ENCODE results near the gene DLG5. TPM values are rescaled to one million over a fixed set of nuclear protein-coding genes. Genes with fewer than 3 reads are reported as not detected.

Gene DLG5
- total RNA-seq, 2 experiments from 2014 or later: 2.6 to 3.3 TPM

DNA sequence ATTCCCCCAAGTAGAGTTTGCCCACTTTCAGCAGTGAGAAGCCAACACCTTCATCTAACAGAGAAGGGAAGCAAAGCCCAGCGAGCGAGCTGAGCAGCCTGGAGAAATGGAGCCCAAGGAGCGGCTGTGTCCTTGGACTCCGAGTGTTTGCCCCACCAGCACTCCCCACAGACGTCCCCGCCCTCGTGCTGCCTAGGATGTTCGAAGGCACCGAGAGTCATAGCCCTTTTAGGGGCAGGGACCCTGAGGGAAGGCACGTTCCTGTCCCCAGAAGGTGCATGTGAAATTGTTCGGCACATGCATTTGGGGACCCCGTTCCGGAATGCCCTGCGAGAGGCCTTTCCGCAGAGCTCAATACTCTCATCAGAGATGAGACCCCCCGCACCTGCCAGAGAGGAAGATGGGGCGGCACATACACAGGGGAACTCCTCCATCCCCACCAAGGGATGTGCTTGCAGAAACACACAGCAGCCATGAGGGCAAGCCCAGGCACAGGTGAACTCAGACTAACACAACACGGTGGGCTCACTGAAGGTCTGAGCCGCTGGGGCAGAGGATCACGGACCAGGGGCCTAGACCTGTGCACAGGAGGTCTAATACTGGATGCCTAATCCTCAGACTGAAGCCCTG is 131.0 kb downstream of the DLG5 start:
- no peak overlapping the region for H3K27ac Mint-ChIP-seq
- intact Hi-C loops (cut with micrococcal nuclease): no loop called here
- H3K4me1 Mint-ChIP-seq (ENCODE audit: low read depth): no peaks in the 10 kb centered on the region
- CTCF ChIA-PET: no interaction called here
- no peaks in the 10 kb centered on the region for H3K36me3 Mint-ChIP-seq (ENCODE audit: low read depth)
- no peak for DNase-seq
- H3K9me3 Mint-ChIP-seq: no peaks in the 10 kb centered on the region
- H3K27me3 Mint-ChIP-seq (ENCODE audit: low read depth): no peaks in the 10 kb centered on the region
- H3K4me3 Mint-ChIP-seq: no peak overlapping the region

DNA sequence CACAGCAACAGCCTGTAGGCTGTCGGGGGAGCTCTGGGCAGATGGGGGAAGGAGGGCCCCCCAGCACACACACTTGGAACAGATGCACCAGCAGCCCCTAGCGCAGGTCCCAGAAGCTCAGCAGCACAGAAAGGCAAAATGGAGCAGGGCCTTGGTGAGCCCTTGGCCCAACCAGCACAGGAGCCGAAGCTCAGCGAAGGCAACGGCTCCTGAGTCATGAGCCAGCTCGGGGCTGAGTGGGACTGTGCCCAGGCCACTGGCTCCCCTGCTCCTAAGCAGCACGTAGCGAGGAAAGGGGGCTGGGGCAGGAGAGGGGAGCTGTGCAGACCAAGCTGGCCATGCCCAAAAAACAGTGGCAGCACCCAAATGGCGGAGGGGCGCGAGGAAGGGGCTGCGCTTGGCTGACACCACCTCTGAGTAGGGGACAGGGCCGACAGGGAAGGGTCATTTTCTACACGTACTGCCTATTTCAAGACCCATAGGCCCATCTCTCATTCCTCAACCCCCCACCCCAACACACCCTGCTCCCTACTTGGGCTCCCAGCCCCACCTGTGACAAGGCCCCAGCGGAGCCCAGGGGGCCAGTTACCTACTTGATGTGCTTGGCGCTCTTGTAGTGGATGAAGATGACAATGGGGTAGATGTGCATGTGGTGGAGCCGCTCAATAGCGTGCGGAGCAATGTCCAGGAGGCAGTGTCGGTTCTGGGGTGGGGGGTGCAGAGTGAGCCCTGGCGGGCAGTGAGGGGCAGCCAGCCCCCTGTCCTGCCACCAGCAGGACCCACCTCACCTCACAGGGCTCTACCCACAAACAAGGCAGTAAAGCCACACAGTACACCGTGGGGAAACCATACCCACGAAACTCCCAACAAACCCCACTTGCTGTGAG is 132.1 kb downstream of the DLG5 start:
- intact Hi-C loops (cut with micrococcal nuclease): no loop called here
- Mint-ChIP-seq H3K27ac (no peak overlapping the region), H3K4me1 (ENCODE audit: low read depth) (no peaks in the 10 kb centered on the region), H3K4me3 (no peak overlapping the region), H3K27me3 (ENCODE audit: low read depth) (no peaks in the 10 kb centered on the region), H3K9me3 (no peaks in the 10 kb centered on the region), H3K36me3 (ENCODE audit: low read depth) (no peaks in the 10 kb centered on the region)
- no peak for DNase-seq
- CTCF ChIA-PET: no interaction called here

DNA sequence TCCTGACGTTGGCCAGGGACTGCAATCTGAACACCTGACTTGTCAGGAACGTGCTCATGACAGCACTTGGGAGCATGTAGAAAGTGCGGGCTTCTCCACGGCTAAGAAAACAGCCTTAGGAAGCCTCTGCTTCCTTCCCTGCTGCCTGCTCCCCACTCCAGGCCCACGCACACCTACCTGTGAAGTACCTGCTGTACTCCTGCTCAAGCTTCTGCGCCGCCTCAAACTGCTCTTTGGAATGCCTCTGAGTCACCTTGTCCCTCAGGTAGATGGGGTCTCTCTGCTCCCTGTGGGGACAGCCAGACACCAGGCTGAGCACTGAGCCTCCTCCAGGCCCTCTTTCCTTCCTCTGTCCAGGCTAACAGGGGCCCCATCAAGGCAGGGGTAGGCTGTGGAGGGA is 132.7 kb downstream of the DLG5 start:
- Mint-ChIP-seq H3K9me3 (no peaks in the 10 kb centered on the region), H3K4me3 (no peak overlapping the region), H3K27me3 (ENCODE audit: low read depth) (no peaks in the 10 kb centered on the region), H3K36me3 (ENCODE audit: low read depth) (no peaks in the 10 kb centered on the region), H3K4me1 (ENCODE audit: low read depth) (no peaks in the 10 kb centered on the region), H3K27ac (no peak overlapping the region)
- no peak for DNase-seq
- intact Hi-C loops (cut with micrococcal nuclease): no loop called here
- CTCF ChIA-PET: no interaction called here

DNA sequence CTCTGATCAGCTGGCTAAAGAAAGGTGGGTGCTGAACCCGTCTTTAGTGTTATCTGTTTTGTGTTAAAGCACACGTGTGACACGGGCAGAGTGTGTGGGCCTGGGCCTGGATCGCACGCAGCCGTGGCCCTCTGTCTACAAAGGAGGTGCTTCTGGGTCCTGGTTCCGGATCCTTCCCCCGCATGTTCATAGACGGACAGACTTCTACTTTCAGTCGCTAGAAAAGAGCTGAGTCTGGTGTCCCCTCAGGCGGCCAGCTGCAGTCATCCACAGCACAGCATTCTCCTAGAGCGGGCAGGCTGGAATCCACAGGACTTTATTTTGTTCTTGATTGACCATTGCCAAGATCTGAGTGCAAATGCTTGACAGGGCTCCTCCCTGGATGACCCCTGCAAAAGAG is 134.4 kb downstream of the DLG5 start:
- DNase-seq: no peak
- Mint-ChIP-seq H3K4me1 (ENCODE audit: low read depth) (no peaks in the 10 kb centered on the region), H3K9me3 (no peaks in the 10 kb centered on the region), H3K36me3 (ENCODE audit: low read depth) (no peaks in the 10 kb centered on the region), H3K27ac (no peak overlapping the region), H3K27me3 (ENCODE audit: low read depth) (no peaks in the 10 kb centered on the region), H3K4me3 (no peak overlapping the region)
- intact Hi-C loops (cut with micrococcal nuclease): no loop called here
- CTCF ChIA-PET: interaction anchor here (0.8 kb wide), 1 partner anchor 967 kb away, joined by 4 read pairs; no protein-coding TSS in a partner anchor

DNA sequence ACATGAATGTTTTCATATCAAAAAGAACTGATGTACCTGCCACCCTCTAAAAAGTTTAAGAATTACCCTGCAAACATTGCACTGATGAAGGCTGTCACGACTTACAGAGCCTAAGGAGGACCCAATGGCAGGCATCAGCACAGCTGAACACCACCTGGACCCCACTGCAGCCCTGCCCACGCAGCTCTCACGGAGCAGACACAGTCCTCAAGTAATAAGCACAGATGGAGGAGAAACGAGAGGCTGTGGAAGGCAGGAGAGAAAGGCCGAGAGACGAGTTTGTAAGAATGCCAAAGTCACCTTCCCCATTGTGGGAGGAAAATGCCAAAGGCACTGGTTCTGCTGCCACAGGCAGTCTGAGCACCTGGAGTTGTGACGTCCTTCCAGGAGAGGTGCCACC is 135.0 kb downstream of the DLG5 start:
- Mint-ChIP-seq H3K36me3 (ENCODE audit: low read depth) (no peaks in the 10 kb centered on the region), H3K9me3 (no peaks in the 10 kb centered on the region), H3K27me3 (ENCODE audit: low read depth) (no peaks in the 10 kb centered on the region), H3K27ac (no peak overlapping the region), H3K4me3 (no peak overlapping the region), H3K4me1 (ENCODE audit: low read depth) (no peaks in the 10 kb centered on the region)
- CTCF ChIA-PET: no interaction called here
- DNase-seq: no peak
- intact Hi-C loops (cut with micrococcal nuclease): no loop called here

DNA sequence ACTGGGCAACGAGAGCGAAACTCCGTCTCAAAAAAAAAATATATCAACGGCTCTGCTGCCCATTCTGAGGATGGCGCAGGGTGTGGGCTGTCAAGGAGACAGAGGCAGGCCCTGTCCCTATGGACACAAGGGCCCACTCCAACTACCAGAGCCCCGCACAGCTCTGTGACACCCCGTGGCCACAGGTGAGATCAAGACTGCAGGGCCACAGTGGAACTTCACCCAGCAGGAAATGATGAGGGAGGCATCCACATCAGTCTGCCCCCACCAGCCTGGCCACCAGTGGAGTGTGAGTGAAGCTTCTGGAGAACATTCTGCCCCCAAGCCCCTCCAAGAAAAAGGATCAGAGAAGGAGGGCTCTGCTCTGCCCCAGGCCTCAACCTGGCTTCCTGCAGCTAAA is 136.7 kb downstream of the DLG5 start:
- intact Hi-C loops (cut with micrococcal nuclease): no loop called here
- CTCF ChIA-PET: interaction anchor here (1.0 kb wide), 1 partner anchor 70 kb away, joined by 3 read pairs; no protein-coding TSS in a partner anchor
- peaks cover 7% of the 10 kb centered on the region for H3K9me3 Mint-ChIP-seq

DNA sequence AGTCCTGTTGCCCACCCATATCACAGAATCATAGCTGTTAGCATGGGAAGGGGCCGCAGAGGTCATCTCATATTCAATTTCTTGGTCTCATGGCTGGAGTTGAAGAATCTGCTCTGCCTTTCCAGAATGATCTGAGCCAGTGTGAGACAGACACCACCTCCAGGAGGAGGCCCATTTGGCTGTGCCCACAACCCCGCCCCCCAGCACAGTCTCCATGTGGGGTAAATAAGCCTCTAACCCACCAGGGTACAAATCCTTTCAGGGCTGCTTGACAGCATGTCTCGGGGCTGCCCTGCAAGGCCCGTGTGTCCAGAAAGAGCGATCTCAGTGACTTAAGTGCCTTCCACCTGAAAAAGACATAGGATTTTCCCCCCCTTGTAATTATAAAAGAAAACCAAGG is 137.5 kb downstream of the DLG5 start:
- DNase-seq: no peak
- Mint-ChIP-seq H3K36me3 (ENCODE audit: low read depth) (no peaks in the 10 kb centered on the region), H3K9me3 (peaks cover 7% of the 10 kb centered on the region), H3K27ac (no peak overlapping the region), H3K4me3 (no peak overlapping the region), H3K4me1 (ENCODE audit: low read depth) (no peaks in the 10 kb centered on the region), H3K27me3 (ENCODE audit: low read depth) (no peaks in the 10 kb centered on the region)
- intact Hi-C loops (cut with micrococcal nuclease): no loop called here
- CTCF ChIA-PET: no interaction called here

More for the DNA sequence above, 136.7 kb downstream of the DLG5 start:
- Mint-ChIP-seq H3K4me1 (ENCODE audit: low read depth) (no peaks in the 10 kb centered on the region), H3K27ac (no peak overlapping the region), H3K27me3 (ENCODE audit: low read depth) (no peaks in the 10 kb centered on the region), H3K4me3 (no peak overlapping the region), H3K36me3 (ENCODE audit: low read depth) (no peaks in the 10 kb centered on the region)
- no peak for DNase-seq

DNA sequence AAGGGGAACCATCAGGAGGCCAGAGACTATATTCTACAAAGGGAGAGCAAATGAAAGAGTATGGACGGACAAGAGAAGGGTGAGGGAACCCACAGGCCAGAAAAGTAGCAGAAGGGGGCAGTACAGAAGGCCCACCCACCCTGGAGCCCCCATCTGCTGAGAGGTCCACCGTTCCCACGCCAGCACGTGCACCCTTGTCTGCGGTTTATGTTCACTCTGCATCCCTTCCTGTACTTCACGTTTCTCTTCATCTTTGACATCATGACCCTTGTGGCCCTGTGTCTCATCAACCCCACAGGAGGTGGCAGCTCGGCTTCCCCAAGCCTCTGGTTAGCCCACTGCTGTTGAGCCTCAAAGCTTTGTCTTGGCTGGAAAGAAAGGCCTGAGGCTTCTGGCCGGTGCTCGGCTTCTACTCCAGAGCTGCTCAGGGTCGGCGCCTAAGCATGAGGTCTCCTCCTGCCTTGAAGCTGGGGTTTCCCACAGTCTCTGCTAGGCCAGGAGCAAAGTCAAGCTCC is 138.0 kb downstream of the DLG5 start:
- CTCF ChIA-PET: no interaction called here
- Mint-ChIP-seq H3K27ac (no peak overlapping the region), H3K4me3 (no peak overlapping the region), H3K27me3 (ENCODE audit: low read depth) (no peaks in the 10 kb centered on the region), H3K36me3 (ENCODE audit: low read depth) (no peaks in the 10 kb centered on the region), H3K9me3 (peaks cover 7% of the 10 kb centered on the region), H3K4me1 (ENCODE audit: low read depth) (no peaks in the 10 kb centered on the region)
- intact Hi-C loops (cut with micrococcal nuclease): no loop called here
- no peak for DNase-seq

DNA sequence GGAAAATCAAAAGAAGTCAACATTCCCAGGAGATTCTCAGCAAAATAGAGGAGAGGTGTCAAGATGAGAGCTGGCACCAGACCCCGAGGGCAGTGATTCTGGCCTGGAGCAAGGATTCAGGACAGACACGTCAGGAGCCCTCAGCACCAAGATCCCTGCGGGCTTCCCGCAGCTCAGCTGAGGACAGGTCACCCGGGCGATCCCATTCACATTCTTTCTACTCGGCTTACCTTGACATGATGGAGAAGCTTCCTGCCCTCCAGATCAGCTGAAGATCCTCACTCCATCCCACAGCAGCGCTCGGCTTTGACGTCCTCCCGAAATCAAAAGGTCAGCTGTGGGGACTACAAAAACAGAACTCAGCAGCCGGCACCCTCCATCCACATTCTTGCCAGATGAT is 139.1 kb downstream of the DLG5 start:
- intact Hi-C loops (cut with micrococcal nuclease): no loop called here
- no peaks in the 10 kb centered on the region for H3K4me1 Mint-ChIP-seq (ENCODE audit: low read depth)

DNA sequence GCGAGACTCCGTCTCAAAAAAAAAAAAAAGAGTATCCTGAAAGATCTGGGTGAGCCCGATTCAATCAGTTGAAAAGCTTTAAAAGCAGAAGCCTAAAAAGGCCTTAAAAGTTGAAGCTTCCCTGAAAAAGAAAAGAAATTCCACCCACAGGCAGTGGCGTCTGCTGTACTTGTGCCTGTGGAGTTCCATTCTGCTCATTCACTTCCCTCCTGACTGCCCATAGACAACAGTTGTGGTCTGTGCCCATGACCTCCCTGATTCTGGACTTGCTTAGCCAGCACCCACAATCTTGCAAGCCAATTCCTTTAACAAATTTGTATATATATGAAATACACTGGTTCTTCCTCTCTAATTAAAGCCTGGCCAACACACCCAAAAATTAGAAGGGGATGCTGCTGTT is 141.7 kb downstream of the DLG5 start:
- CTCF ChIA-PET: no interaction called here
- no peaks in the 10 kb centered on the region for H3K27me3 Mint-ChIP-seq (ENCODE audit: low read depth)
- intact Hi-C loops (cut with micrococcal nuclease): no loop called here
- H3K4me1 Mint-ChIP-seq (ENCODE audit: low read depth): no peaks in the 10 kb centered on the region
- no peak for DNase-seq
- H3K27ac Mint-ChIP-seq: no peak overlapping the region
- H3K4me3 Mint-ChIP-seq: no peak overlapping the region
- peaks cover 7% of the 10 kb centered on the region for H3K9me3 Mint-ChIP-seq
- H3K36me3 Mint-ChIP-seq (ENCODE audit: low read depth): no peaks in the 10 kb centered on the region

More for the DNA sequence above, 139.1 kb downstream of the DLG5 start:
- Mint-ChIP-seq H3K27ac (no peak overlapping the region), H3K4me3 (no peak overlapping the region), H3K27me3 (ENCODE audit: low read depth) (no peaks in the 10 kb centered on the region), H3K9me3 (peaks cover 7% of the 10 kb centered on the region), H3K36me3 (ENCODE audit: low read depth) (no peaks in the 10 kb centered on the region)
- no peak for DNase-seq
- CTCF ChIA-PET: no interaction called here

DNA sequence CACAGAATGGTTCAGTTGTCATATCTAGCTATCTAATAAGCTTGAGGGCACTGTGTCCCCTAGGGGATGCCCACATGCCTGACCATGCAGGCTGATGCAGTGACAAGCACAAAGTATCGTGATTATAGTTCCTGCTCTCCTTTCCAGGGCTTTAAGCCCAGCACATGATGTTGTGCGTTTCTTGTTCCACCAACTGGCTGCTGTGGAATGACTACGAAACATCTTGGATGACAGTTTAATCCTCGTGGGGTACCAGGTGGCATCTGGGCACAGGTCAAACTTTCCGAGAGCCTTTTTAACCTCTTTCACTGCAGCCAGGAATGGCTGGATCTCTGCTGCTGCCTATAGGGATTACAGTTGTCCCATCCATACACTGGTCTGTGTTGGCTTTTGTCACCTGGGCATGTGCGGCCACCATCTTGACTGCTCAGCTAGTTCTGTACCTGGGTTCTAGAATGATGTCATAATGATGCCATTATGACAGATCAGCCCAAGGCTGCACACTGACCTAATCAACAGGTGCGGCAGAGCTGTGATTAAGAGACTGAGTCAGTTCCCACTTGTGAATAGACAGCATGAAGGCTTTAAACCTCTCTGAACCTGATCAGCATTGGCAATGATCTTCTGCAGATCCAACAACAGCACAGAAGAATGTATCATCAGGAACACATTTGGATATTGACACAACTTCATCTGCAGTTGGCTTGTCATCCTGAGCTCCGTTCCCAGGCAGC is 144.1 kb downstream of the DLG5 start:
- CTCF ChIA-PET: no interaction called here
- no peaks in the 10 kb centered on the region for H3K4me1 Mint-ChIP-seq (ENCODE audit: low read depth)
- no peak overlapping the region for H3K4me3 Mint-ChIP-seq
- intact Hi-C loops (cut with micrococcal nuclease): no loop called here
- H3K27me3 Mint-ChIP-seq (ENCODE audit: low read depth): no peaks in the 10 kb centered on the region
- DNase-seq: no peak
- peaks cover 7% of the 10 kb centered on the region for H3K9me3 Mint-ChIP-seq
- H3K36me3 Mint-ChIP-seq (ENCODE audit: low read depth): no peaks in the 10 kb centered on the region
- no peak overlapping the region for H3K27ac Mint-ChIP-seq

DNA sequence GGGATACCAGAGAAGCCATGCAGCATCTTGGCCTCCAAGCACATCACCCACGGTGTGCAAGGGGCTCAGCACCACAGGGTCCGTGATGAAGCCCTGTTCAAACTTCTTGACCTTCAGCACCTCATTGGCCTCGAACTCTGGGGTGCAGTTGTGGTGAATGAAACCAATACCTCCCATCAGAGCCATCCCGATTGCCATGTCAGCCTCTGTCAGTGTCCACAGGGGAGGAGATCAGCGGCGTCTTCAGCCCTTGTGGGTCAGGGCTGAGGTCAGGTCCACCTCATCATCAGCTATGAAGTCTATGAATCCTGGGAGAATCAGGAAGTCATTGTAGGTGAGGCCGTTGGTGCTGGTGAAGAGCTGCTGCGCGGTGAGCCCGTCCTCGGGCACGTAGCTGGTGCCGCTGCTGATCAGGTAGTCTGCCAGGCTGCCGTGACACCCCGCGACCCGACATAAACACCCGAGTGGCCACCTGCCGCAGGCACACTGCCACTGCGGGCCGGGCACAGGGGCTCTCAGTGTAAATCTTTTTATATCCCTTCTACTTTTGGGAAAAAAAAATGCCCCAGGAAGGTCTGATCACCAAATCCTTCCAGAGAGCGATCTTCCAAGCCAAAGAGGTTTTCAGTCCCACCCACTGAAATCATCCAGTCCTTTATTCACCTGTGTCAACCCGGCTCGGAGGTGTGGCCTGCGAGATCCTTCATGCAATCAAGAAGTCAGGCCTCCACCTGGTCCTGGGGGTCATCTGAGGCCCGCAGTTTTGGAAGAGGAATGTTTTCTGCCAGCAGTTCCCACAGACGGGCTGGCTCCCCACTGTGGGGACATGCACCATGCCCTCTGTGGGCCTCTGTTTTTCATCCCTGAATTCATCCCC is 144.9 kb downstream of the DLG5 start:
- CTCF ChIA-PET: no interaction called here
- H3K27ac Mint-ChIP-seq: no peak overlapping the region
- no peak for DNase-seq
- no peaks in the 10 kb centered on the region for H3K4me1 Mint-ChIP-seq (ENCODE audit: low read depth)
- H3K27me3 Mint-ChIP-seq (ENCODE audit: low read depth): no peaks in the 10 kb centered on the region
- no peaks in the 10 kb centered on the region for H3K36me3 Mint-ChIP-seq (ENCODE audit: low read depth)
- H3K4me3 Mint-ChIP-seq: no peak overlapping the region
- intact Hi-C loops (cut with micrococcal nuclease): no loop called here
- H3K9me3 Mint-ChIP-seq: peaks cover 9% of the 10 kb centered on the region

Measured in activated naive CD4-positive, alpha-beta T cell treated with anti-CD3 and anti-CD28 coated beads for 36 hours (primary cell).